ENCODE measurements around the gene TTC3.

Gene TTC3

GRCh38 chr21:37183749-37184148 is 110.7 kb downstream of the TTC3 start:
- H3K4me3 ChIP-seq (ENCODE audit: low read depth, low read length): no peak overlapping the region
- no peak for DNase-seq (ENCODE audit: low read depth)
- TF ChIP-seq, protein P1, sequence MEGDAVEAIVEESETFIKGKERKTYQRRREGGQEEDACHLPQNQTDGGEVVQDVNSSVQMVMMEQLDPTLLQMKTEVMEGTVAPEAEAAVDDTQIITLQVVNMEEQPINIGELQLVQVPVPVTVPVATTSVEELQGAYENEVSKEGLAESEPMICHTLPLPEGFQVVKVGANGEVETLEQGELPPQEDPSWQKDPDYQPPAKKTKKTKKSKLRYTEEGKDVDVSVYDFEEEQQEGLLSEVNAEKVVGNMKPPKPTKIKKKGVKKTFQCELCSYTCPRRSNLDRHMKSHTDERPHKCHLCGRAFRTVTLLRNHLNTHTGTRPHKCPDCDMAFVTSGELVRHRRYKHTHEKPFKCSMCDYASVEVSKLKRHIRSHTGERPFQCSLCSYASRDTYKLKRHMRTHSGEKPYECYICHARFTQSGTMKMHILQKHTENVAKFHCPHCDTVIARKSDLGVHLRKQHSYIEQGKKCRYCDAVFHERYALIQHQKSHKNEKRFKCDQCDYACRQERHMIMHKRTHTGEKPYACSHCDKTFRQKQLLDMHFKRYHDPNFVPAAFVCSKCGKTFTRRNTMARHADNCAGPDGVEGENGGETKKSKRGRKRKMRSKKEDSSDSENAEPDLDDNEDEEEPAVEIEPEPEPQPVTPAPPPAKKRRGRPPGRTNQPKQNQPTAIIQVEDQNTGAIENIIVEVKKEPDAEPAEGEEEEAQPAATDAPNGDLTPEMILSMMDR (IDR thresholded peaks at IDR 0.05; ENCODE audit: low read depth, low read length): no peak
- TF ChIP-seq POLR2A (IDR thresholded peaks at IDR 0.05; ENCODE audit: extremely low read depth, insufficient read length) (no peak), MAX (IDR thresholded peaks at IDR 0.05; ENCODE audit: low read depth, low read length) (no peak), MYC (IDR thresholded peaks at IDR 0.05; ENCODE audit: low read depth, low read length) (no peak)

DNA sequence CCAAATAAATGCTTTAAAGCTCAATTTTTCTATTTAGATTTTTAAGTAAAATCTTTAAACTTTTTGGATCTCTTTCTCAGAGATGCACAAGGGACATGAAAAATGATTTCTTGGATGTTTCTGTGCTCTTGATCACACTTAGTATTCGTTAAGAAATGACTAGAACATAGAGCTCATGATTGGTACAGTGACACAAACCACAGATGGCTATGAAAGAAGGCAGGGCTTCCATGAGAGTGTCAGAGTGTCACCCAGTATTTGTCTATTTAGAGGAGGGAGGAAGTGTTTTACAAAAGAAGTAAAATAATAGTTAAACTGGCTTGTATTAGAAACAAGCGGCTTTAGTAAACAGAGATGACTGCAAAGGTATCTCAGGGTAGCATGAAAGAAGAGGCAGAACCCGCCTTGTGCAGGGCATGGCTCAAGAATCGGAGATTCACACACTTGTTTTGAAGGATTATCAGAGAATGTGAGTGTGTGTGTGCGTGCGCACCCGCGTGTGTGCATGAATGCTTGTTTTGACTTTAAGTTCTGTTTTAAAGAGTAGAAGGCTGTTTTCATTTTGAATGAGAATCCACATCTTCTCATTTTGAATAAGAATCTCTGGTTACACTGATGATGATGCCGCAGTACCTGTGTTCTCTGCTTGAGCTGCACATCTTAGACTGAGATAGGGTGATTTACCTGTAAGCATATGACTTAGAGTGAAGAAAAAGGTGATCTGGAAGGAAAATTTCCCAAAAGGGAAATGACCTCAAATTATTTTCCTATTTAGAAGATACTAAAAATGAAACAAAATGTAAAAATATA is 111.9 kb downstream of the TTC3 start:
- no peak for TF ChIP-seq MAX (IDR thresholded peaks at IDR 0.05; ENCODE audit: low read depth, low read length)
- no peak for TF ChIP-seq MYC (IDR thresholded peaks at IDR 0.05; ENCODE audit: low read depth, low read length)
- TF ChIP-seq POLR2A (IDR thresholded peaks at IDR 0.05; ENCODE audit: extremely low read depth, insufficient read length): no peak
- TF ChIP-seq, protein P1 (IDR thresholded peaks at IDR 0.05; ENCODE audit: low read depth, low read length): no peak
- no peak overlapping the region for H3K4me3 ChIP-seq (ENCODE audit: low read depth, low read length)
- DNase-seq (ENCODE audit: low read depth): no peak

DNA sequence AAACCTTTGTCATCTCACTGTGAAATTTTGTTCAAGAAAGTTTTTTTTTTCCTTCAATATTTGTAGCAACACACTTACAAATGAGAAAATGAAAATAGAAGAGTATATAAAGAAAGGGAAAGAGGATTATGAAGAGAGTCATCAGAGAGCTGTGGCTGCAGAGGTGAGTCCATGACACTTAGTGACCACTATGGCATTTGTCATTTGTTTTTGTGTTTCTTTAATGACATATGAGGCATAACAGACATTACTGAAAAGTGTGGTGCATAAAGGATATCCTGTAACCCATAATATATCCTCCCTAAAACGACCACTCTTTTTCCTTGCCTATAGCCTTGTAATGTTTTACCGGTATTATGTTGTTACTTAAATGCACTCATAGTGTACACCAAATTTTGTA is 113.9 kb downstream of the TTC3 start:
- TF ChIP-seq MAX (IDR thresholded peaks at IDR 0.05; ENCODE audit: low read depth, low read length) (no peak), MYC (IDR thresholded peaks at IDR 0.05; ENCODE audit: low read depth, low read length) (no peak), POLR2A (IDR thresholded peaks at IDR 0.05; ENCODE audit: extremely low read depth, insufficient read length) (no peak)
- TF ChIP-seq, protein P1 (IDR thresholded peaks at IDR 0.05; ENCODE audit: low read depth, low read length): no peak
- H3K4me3 ChIP-seq (ENCODE audit: low read depth, low read length): no peak overlapping the region
- DNase-seq (ENCODE audit: low read depth): no peak

DNA sequence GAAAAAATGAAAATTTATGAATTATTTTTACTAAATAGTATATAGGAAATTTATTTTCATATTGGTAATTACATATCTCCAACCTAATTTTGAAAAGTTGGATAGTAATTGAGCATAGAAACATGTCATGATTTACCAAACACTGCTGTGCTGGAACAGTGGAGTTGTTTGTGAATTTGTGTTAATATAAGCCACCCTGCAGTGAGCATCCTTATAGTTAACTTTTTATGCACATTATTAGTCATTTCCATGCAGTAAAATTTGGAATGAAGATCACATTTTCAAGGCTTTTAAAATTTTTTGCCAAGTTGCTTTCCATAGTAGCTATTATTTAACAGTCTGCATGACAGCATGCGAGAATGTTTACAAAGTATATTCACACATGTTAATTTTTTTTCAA is 115.8 kb downstream of the TTC3 start:
- no peak for DNase-seq (ENCODE audit: low read depth)
- no peak overlapping the region for H3K4me3 ChIP-seq (ENCODE audit: low read depth, low read length)
- TF ChIP-seq POLR2A (IDR thresholded peaks at IDR 0.05; ENCODE audit: extremely low read depth, insufficient read length) (no peak), MYC (IDR thresholded peaks at IDR 0.05; ENCODE audit: low read depth, low read length) (no peak), MAX (IDR thresholded peaks at IDR 0.05; ENCODE audit: low read depth, low read length) (no peak)
- TF ChIP-seq, protein P1 (IDR thresholded peaks at IDR 0.05; ENCODE audit: low read depth, low read length): no peak

- DNase-seq (ENCODE audit: low read depth): no peak
- TF ChIP-seq MAX (IDR thresholded peaks at IDR 0.05; ENCODE audit: low read depth, low read length): no peak
- TF ChIP-seq MYC (IDR thresholded peaks at IDR 0.05; ENCODE audit: low read depth, low read length): no peak
- no peak for TF ChIP-seq POLR2A (IDR thresholded peaks at IDR 0.05; ENCODE audit: extremely low read depth, insufficient read length)
- TF ChIP-seq, protein P1 (IDR thresholded peaks at IDR 0.05; ENCODE audit: low read depth, low read length): no peak
- H3K4me3 ChIP-seq (ENCODE audit: low read depth, low read length): no peak overlapping the region
Measured at GRCh38 chr21:37192019-37192418, 119.0 kb downstream of the TTC3 start.
